Measurements from ENCODE around the gene FIGN. TPM values are rescaled to one million over a fixed set of nuclear protein-coding genes. Genes with fewer than 3 reads are reported as not detected.

FIGN gene
- total RNA-seq, 1 experiment from 2014 or later: not detected

DNA sequence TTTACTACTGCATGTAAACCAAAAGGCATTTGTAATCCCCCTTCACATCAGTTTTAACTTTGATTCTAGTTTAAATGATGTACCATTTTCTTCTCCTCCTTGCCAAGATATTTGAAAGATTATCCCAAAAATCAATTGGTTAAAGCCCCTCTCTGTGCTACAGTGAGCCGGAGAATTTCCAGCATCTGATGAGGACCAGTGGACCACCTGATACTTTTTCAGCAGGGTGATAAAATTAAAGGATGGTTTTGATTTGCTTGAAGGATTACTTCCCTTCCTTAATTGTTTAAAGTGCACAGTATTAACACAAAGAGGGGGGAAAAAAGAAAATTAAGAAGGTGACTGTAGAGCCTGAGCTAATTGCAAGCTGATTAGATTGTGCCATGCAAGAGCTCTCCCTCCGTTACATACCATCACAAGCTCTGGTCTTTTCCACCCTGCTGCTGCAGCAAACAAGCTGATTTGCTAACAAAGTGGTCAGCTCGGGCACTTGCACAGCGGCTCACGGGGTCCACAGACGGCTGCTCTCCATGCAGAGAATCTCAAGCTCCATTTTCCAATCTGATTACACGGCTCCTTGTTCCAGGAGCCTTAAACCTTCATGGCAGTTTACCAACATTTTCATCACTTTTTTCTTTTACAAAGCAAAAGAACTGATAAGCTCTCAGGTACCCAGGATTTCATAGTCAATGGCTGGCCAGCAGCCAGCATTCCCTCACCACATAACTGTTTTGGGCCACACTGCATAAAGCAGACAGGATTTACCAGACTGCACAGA, 22.1 kb downstream of the FIGN start:
- intact Hi-C loops (cut with micrococcal nuclease; ENCODE audit: unreplicated experiment): no loop called here
- Mint-ChIP-seq H3K4me1 (ENCODE audit: low read depth, unreplicated experiment) (peaks cover 9% of the 10 kb centered on the region), H3K27me3 (ENCODE audit: insufficient read depth, unreplicated experiment) (no peaks in the 10 kb centered on the region), H3K4me3 (ENCODE audit: unreplicated experiment) (no peak overlapping the region), H3K9me3 (ENCODE audit: unreplicated experiment) (no peaks in the 10 kb centered on the region), H3K27ac (ENCODE audit: unreplicated experiment) (no peak overlapping the region), H3K36me3 (ENCODE audit: insufficient read depth, unreplicated experiment) (no peaks in the 10 kb centered on the region)
- TF ChIP-seq, protein P1, sequence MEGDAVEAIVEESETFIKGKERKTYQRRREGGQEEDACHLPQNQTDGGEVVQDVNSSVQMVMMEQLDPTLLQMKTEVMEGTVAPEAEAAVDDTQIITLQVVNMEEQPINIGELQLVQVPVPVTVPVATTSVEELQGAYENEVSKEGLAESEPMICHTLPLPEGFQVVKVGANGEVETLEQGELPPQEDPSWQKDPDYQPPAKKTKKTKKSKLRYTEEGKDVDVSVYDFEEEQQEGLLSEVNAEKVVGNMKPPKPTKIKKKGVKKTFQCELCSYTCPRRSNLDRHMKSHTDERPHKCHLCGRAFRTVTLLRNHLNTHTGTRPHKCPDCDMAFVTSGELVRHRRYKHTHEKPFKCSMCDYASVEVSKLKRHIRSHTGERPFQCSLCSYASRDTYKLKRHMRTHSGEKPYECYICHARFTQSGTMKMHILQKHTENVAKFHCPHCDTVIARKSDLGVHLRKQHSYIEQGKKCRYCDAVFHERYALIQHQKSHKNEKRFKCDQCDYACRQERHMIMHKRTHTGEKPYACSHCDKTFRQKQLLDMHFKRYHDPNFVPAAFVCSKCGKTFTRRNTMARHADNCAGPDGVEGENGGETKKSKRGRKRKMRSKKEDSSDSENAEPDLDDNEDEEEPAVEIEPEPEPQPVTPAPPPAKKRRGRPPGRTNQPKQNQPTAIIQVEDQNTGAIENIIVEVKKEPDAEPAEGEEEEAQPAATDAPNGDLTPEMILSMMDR (IDR thresholded peaks at IDR 0.05; ENCODE audit: insufficient read depth in 1 of 2, low read depth in 1 of 2, low read length in 1 of 2, severe bottlenecking in 1 of 2, unreplicated experiment in 1 of 2): no peak
- no peaks in the 10 kb centered on the region for H3K36me3 ChIP-seq (ENCODE audit: control insufficient read depth, insufficient read depth, low read length)
- no peak overlapping the region for H3K4me3 ChIP-seq (ENCODE audit: low read depth, low read length)
- H3K9me3 ChIP-seq: no peaks in the 10 kb centered on the region
- peaks cover 12% of the 10 kb centered on the region for H3K4me1 ChIP-seq
- no TSS peak for BruUV-seq (replicated peaks)
- DNase-seq: no peak
- H3K27me3 ChIP-seq (replicated peaks; ENCODE audit: control insufficient read depth, insufficient read depth, low read length): no peaks in the 10 kb centered on the region
- POLR2A ChIA-PET: no interaction called here
- CTCF ChIA-PET: no interaction called here

DNA sequence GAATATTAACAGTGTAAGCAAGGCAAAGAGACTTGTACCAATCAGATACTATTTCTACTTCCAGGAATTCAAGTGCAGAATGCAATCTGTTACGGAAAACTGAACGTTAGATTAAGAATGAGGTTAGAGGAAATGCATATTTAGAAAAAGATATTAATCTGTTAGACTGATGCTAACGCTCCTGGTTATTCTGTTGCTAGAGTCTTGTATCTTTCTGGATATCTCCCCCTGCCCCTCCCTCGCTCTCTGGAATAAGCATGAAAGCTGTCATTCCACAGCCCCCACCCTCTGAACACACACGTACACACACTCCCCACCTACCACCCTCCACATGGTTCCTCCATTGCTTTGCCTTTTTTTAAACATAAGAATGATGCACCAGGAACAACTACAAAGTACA, 24.1 kb downstream of the FIGN start:
- CTCF ChIA-PET: no interaction called here
- BruUV-seq (replicated peaks): no TSS peak
- H3K27ac Mint-ChIP-seq (ENCODE audit: unreplicated experiment): no peak overlapping the region
- TF ChIP-seq, protein P1 (IDR thresholded peaks at IDR 0.05; ENCODE audit: insufficient read depth in 1 of 2, low read depth in 1 of 2, low read length in 1 of 2, severe bottlenecking in 1 of 2, unreplicated experiment in 1 of 2): no peak
- no peak for DNase-seq
- no peaks in the 10 kb centered on the region for H3K36me3 ChIP-seq (ENCODE audit: control insufficient read depth, insufficient read depth, low read length)
- no peaks in the 10 kb centered on the region for H3K9me3 Mint-ChIP-seq (ENCODE audit: unreplicated experiment)
- intact Hi-C loops (cut with micrococcal nuclease; ENCODE audit: unreplicated experiment): no loop called here
- H3K27me3 Mint-ChIP-seq (ENCODE audit: insufficient read depth, unreplicated experiment): no peaks in the 10 kb centered on the region
- no peaks in the 10 kb centered on the region for H3K27me3 ChIP-seq (replicated peaks; ENCODE audit: control insufficient read depth, insufficient read depth, low read length)
- H3K4me3 Mint-ChIP-seq (ENCODE audit: unreplicated experiment): no peak overlapping the region
- H3K4me1 Mint-ChIP-seq (ENCODE audit: low read depth, unreplicated experiment): peaks cover 2% of the 10 kb centered on the region
- no peaks in the 10 kb centered on the region for H3K9me3 ChIP-seq
- POLR2A ChIA-PET: no interaction called here
- H3K4me3 ChIP-seq (ENCODE audit: low read depth, low read length): no peak overlapping the region
- no peaks in the 10 kb centered on the region for H3K36me3 Mint-ChIP-seq (ENCODE audit: insufficient read depth, unreplicated experiment)
- H3K4me1 ChIP-seq: peaks cover 1% of the 10 kb centered on the region; the same call in 1 of the 2 replicates

DNA sequence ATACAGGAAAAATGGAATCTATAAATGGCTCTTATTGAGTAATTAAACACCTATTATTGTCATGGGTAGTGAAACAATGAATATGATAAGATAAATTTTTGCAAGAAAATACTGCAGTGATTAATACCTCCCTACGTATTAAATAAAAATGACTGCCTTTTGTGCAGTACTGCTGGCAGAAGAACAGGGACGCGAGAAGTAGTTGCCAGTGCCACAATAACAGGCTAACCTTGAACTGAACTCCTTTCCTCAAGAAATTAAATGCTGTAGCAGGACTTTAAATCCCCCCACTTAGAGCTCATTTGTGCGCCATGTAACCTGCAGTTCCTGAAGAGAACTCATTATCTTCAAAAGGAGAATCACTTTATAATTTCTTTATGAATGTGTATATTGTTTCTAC, 24.6 kb downstream of the FIGN start:
- Histone ChIP-seq H3K36me3 (ENCODE audit: control insufficient read depth, insufficient read depth, low read length) (no peaks in the 10 kb centered on the region), H3K9me3 (no peaks in the 10 kb centered on the region), H3K27me3 (replicated peaks; ENCODE audit: control insufficient read depth, insufficient read depth, low read length) (no peaks in the 10 kb centered on the region), H3K4me3 (ENCODE audit: low read depth, low read length) (no peak overlapping the region), H3K4me1 (no peaks in the 10 kb centered on the region)
- no peaks in the 10 kb centered on the region for H3K4me1 Mint-ChIP-seq (ENCODE audit: low read depth, unreplicated experiment)
- ChIA-PET POLR2A (interaction anchor here (0.6 kb wide), 1 partner anchor 86 kb away, joined by 3 read pairs; no protein-coding TSS in a partner anchor), CTCF (no interaction called here)
- H3K4me3 Mint-ChIP-seq (ENCODE audit: unreplicated experiment): no peak overlapping the region
- intact Hi-C loops (cut with micrococcal nuclease; ENCODE audit: unreplicated experiment): no loop called here
- TF ChIP-seq, protein P1 (IDR thresholded peaks at IDR 0.05; ENCODE audit: insufficient read depth in 1 of 2, low read depth in 1 of 2, low read length in 1 of 2, severe bottlenecking in 1 of 2, unreplicated experiment in 1 of 2): no peak
- DNase-seq: no peak
- no peak overlapping the region for H3K27ac Mint-ChIP-seq (ENCODE audit: unreplicated experiment)
- H3K36me3 Mint-ChIP-seq (ENCODE audit: insufficient read depth, unreplicated experiment): no peaks in the 10 kb centered on the region
- no TSS peak for BruUV-seq (replicated peaks)
- no peaks in the 10 kb centered on the region for H3K27me3 Mint-ChIP-seq (ENCODE audit: insufficient read depth, unreplicated experiment)
- no peaks in the 10 kb centered on the region for H3K9me3 Mint-ChIP-seq (ENCODE audit: unreplicated experiment)
